MM.1S (cell line): ENCODE results near the gene VAV3.

ENCODE experiments used
- DNase-seq: peaks from one replicate; pipeline ENCODE4 v3.0.0-alpha.2; 2015
- H2AFZ ChIP-seq: fragments of 300-600 bp; sonication (generic); 2 replicates; pipeline ENCODE4 v1.6.0; 2016; ENCODE audit warnings: antibody characterized with exemption, low read length
- H3F3A ChIP-seq: fragments of 300-600 bp; sonication (generic); 2 replicates; pipeline ENCODE4 v1.6.1; 2016; ENCODE audit warnings: mild to moderate bottlenecking, antibody characterized with exemption, low read length, moderate library complexity, mixed read lengths; ENCODE audit not compliant: insufficient read depth
- H3K27ac ChIP-seq: fragments of 300-600 bp; sonication (generic); 2 replicates; pipeline ENCODE4 v1.5.1; 2016; ENCODE audit warnings: mild to moderate bottlenecking, low read length
- H3K27me3 ChIP-seq: fragments of 300-600 bp; sonication (generic); replicated peaks from 2 replicates; pipeline ENCODE4 v1.6.0; 2016; ENCODE audit warnings: low read length; ENCODE audit not compliant: insufficient read depth
- H3K36me3 ChIP-seq: fragments of 300-600 bp; sonication (generic); replicated peaks from 2 replicates; pipeline ENCODE4 v1.6.1; 2016; ENCODE audit warnings: mild to moderate bottlenecking, low read length, mixed read lengths; ENCODE audit not compliant: insufficient read depth
- H3K4me1 ChIP-seq: fragments of 300-600 bp; sonication (generic); 2 replicates; pipeline ENCODE4 v1.6.1; 2016; ENCODE audit warnings: low read length, mixed read lengths
- H3K4me2 ChIP-seq: fragments of 300-600 bp; sonication (generic); 2 replicates; pipeline ENCODE4 v1.6.0; 2016; ENCODE audit warnings: low read depth, low read length
- H3K4me3 ChIP-seq: fragments of 300-600 bp; sonication (generic); 2 replicates; pipeline ENCODE4 v1.5.1; 2016; ENCODE audit warnings: low read length, mixed read lengths
- H3K79me2 ChIP-seq: fragments of 300-600 bp; sonication (generic); 2 replicates; pipeline ENCODE4 v1.6.1; 2016; ENCODE audit warnings: mixed run types, low read length, mixed read lengths
- H3K9ac ChIP-seq: fragments of 300-600 bp; sonication (generic); 2 replicates; pipeline ENCODE4 v1.6.1; 2016; ENCODE audit warnings: low read length, mixed read lengths
- H3K9me2 ChIP-seq: fragments of 300-600 bp; sonication (generic); replicated peaks from 2 replicates; pipeline ENCODE4 v1.6.1; 2016; ENCODE audit warnings: mild to moderate bottlenecking, low read length, mixed read lengths; ENCODE audit not compliant: insufficient read depth
- H3K9me3 ChIP-seq: fragments of 300-600 bp; sonication (generic); replicated peaks from 2 replicates; pipeline ENCODE4 v1.6.1; 2016; ENCODE audit warnings: mild to moderate bottlenecking, low read length, mixed read lengths; ENCODE audit not compliant: insufficient read depth
- H4K20me1 ChIP-seq: fragments of 300-600 bp; sonication (generic); 2 replicates; pipeline ENCODE4 v1.6.1; 2016; ENCODE audit warnings: mild to moderate bottlenecking, low read length, moderate library complexity, mixed read lengths; ENCODE audit not compliant: insufficient read depth
- CTCF ChIP-seq: fragments of 300-600 bp; sonication (generic); IDR thresholded peaks from 2 replicates; pipeline ENCODE4 v1.5.1; 2016; ENCODE audit warnings: antibody characterized with exemption, low read length, mixed read lengths
- EZH2 ChIP-seq: fragments of 300-600 bp; sonication (generic); optimal IDR thresholded peaks from 2 replicates; pipeline ENCODE3; 2017; ENCODE audit warnings: low read depth, mild to moderate bottlenecking, antibody characterized with exemption, low read length, mixed read lengths
- EZH2phosphoT487 ChIP-seq: fragments of 300-600 bp; sonication (generic); IDR thresholded peaks from 2 replicates; pipeline ENCODE4 v1.6.1; 2018; ENCODE audit warnings: antibody characterized with exemption, low read length

Gene VAV3

DNA sequence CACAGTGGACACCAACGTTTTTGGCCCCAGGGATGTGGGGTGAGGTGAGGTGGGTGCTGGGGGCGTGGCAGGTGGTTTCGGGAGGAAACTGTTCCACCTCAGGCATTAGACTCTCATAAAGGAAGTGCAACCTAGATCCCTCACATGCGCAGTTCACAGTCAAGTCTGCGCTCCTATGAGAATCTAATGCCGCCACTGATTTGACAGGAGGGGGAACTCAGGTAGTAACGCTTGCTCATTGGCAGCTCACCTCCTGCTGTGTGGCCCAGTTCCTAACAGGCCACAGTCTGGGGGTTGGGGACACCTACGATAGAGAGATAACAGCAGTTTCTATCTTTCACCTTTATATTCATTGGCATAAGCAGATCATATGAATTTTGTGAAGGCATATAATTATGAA, 347.1 kb downstream of the VAV3 start:
- peaks cover 30% of the 10 kb centered on the region for H3K4me1 ChIP-seq
- H4K20me1 ChIP-seq = no peaks in the 10 kb centered on the region
- H3K36me3 ChIP-seq = no peaks in the 10 kb centered on the region
- no peaks in the 10 kb centered on the region for H3K27me3 ChIP-seq
- H3K9ac ChIP-seq = no peak overlapping the region
- DNase-seq = no peak
- no peak overlapping the region for H3K4me2 ChIP-seq
- no peak overlapping the region for H3K4me3 ChIP-seq
- no peak overlapping the region for H2AFZ ChIP-seq
- peaks cover 5% of the 10 kb centered on the region; the same call in 1 of the 2 replicates for H3F3A ChIP-seq
- no peaks in the 10 kb centered on the region for H3K9me2 ChIP-seq
- no peak overlapping the region for H3K27ac ChIP-seq
- H3K9me3 ChIP-seq = no peaks in the 10 kb centered on the region
- TF ChIP-seq CTCF (no peak), EZH2 (no peak), EZH2phosphoT487 (no peak)
- no peaks in the 10 kb centered on the region for H3K79me2 ChIP-seq

GRCh38 chr1:107617456-107617855, 347.5 kb downstream of the VAV3 start:
- H3K9me2 ChIP-seq = no peaks in the 10 kb centered on the region
- no peaks in the 10 kb centered on the region for H3K36me3 ChIP-seq
- H3K4me1 ChIP-seq = peaks cover 25% of the 10 kb centered on the region
- H3K27me3 ChIP-seq = no peaks in the 10 kb centered on the region
- TF ChIP-seq EZH2phosphoT487 (no peak), CTCF (no peak), EZH2 (no peak)
- no peak overlapping the region for H3K9ac ChIP-seq
- no peaks in the 10 kb centered on the region for H4K20me1 ChIP-seq
- H2AFZ ChIP-seq = no peak overlapping the region
- H3K79me2 ChIP-seq = no peaks in the 10 kb centered on the region
- peaks cover 5% of the 10 kb centered on the region; the same call in 1 of the 2 replicates for H3F3A ChIP-seq
- no peak overlapping the region for H3K4me2 ChIP-seq
- DNase-seq = no peak
- H3K9me3 ChIP-seq = no peaks in the 10 kb centered on the region
- no peak overlapping the region for H3K27ac ChIP-seq
- no peak overlapping the region for H3K4me3 ChIP-seq

DNA sequence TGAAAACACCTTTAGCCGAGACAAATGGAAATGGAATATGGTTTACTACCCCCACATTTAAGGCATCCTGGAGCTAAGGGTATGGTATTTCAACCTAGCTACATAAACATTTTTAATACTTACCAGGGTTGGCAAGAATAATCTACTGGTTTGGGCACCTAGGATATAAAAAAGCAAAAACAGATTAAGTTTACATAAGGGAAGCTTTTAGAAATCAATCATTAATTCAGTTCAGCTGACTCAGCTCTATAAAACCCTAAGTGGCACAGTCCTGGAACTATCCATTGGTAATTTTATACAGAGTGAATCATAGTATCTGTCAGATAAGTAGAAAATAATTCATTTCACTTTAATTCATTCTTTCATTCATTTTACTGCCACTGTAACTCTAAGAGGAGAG, 355.2 kb downstream of the VAV3 start:
- Histone ChIP-seq H3K27ac (no peak overlapping the region), H3K36me3 (no peaks in the 10 kb centered on the region), H3K79me2 (no peaks in the 10 kb centered on the region), H3K9me2 (no peaks in the 10 kb centered on the region), H3K9ac (no peak overlapping the region), H3K4me3 (no peak overlapping the region), H3K9me3 (no peaks in the 10 kb centered on the region), H3K27me3 (no peaks in the 10 kb centered on the region), H3K4me1 (no peaks in the 10 kb centered on the region), H2AFZ (no peak overlapping the region), H3F3A (no peaks in the 10 kb centered on the region), H4K20me1 (no peaks in the 10 kb centered on the region), H3K4me2 (no peak overlapping the region)
- DNase-seq = no peak
- TF ChIP-seq EZH2phosphoT487 (no peak), CTCF (no peak), EZH2 (no peak)
